A549 treated with CORT108297 at 1 μM for 4 hours (cell line): Measurements from ENCODE around the gene KLHL8. TPM values are rescaled to one million over a fixed set of nuclear protein-coding genes. Genes with fewer than 3 reads are reported as not detected.

Experiments used
- total RNA-seq: library from RNA; stranded (reverse); fragments of 200-300 nt; extraction: Qiagen RNA extraction; gene quantifications from 5 replicates; pipeline ENCODE4 v1.2.3, GENCODE V29; 2022

Gene KLHL8
- 3.9 to 6.0 TPM (median 4.8 TPM) in 5 replicates for total RNA-seq

DNA sequence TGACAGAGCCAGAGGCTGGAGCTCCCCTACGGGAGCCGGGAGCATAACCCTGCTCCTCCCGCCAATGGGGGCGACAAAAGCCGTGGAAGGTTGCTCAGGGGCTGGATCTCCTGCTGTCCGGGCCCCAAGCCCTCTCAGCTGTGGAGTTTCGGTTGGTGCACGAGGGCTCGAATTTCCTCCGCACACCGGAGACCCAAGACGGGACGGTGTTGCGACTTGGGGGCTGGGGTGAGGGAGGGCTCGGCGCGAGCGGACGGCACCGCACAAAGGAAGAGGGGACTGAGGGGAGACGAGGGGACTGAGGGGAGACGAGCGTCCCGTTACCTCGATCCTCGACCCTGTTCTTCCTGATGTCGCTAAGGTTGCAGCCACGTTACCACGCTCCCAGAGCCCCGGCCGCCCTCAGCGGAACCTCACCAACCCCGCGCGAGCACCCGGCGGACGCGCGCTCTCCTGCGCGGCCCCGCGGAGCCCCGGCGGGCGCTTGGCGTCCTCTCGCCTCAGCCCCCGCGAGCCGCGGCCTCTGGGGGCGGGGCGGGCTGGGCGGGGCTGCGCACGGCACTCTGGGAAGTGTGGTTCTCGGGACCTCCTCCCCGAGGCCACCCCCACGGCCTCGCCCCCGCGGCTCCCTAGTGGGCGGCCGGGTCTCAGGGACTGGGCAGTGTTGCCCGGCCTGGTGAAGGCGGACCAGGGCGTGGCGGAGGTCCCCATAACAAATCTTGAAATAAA, at the start of gene KLHL8:
Gene KLHL8 (minus strand): TSS at position 525 of the 729 bp plus-strand sequence. CDS start 25,079 bp downstream, outside the sequence.

Other genes starting within 250 kb of the KLHL8 start
- gene HSD17B13, start 102.3 kb upstream of the KLHL8 start, total RNA-seq: 0.04 to 0.08 TPM in 2 of 5 replicates, not detected in the others
- 44.7 to 53.1 TPM (median 49.3 TPM) in 5 replicates for gene HSD17B11, start 170.6 kb upstream of the KLHL8 start, total RNA-seq
- 23.0 to 32.9 TPM (median 23.9 TPM) in 5 replicates for gene NUDT9, start 202.0 kb upstream of the KLHL8 start, total RNA-seq